ENCODE measurements around the gene TENM3.

GRCh38 chr4:182832352-182833120, 589.3 kb downstream of the TENM3 start:
- no peak for TF ChIP-seq CTCF (IDR thresholded peaks at IDR 0.05)
- no peak for TF ChIP-seq GABPA (IDR thresholded peaks at IDR 0.05; ENCODE audit: low read depth)
- TF ChIP-seq MAX (IDR thresholded peaks at IDR 0.05; ENCODE audit: low read depth), result no peak
- TF ChIP-seq REST (IDR thresholded peaks at IDR 0.05; ENCODE audit: low read depth, low read length), result no peak
- no peak for TF ChIP-seq YY1 (IDR thresholded peaks at IDR 0.05; ENCODE audit: low read depth)
- TF ChIP-seq ZBTB33 (IDR thresholded peaks at IDR 0.05; ENCODE audit: borderline replicate concordance, low read depth), result no peak
- no peak for TF ChIP-seq POLR2AphosphoS5 (IDR thresholded peaks at IDR 0.05; ENCODE audit: low read depth, low read length)
- no peak for TF ChIP-seq IRF3 (IDR thresholded peaks at IDR 0.05; ENCODE audit: low read depth, low read length)
- no peak for TF ChIP-seq RFX5 (IDR thresholded peaks at IDR 0.05; ENCODE audit: low read length)
- no peak for TF ChIP-seq TCF12 (IDR thresholded peaks at IDR 0.05)
- TF ChIP-seq RAD21 (IDR thresholded peaks at IDR 0.05; ENCODE audit: low read length), result no peak
- TF ChIP-seq USF1 (IDR thresholded peaks at IDR 0.05; ENCODE audit: borderline replicate concordance, low read depth), result no peak
